Gastrocnemius medialis (tissue), 4 donors: ENCODE results near the gene NAXE.

ENCODE experiments used
- CTCF ChIP-seq, 5 experiments: fragments of 450-650 bp in 3 of 5; fragments of 200-600 bp in 2 of 5; sonication (generic) in 2 of 5; IDR thresholded peaks in 4 of 5; conservative IDR thresholded peaks in 1 of 5; 1 replicate in 4 of 5; 2 replicates in 1 of 5; pipeline ENCODE4 v1.5.1; 2016 to 2019; ENCODE audit warnings: antibody characterized with exemption in 5 of 5, mild to moderate bottlenecking in 3 of 5, moderate library complexity in 3 of 5
- POLR2A ChIP-seq, 2 donors: fragments of 450-650 bp; IDR thresholded peaks; one replicate each; pipeline ENCODE4 v1.6.1; 2017; ENCODE audit warnings: antibody characterized with exemption in 2 of 2, mild to moderate bottlenecking in 2 of 2, moderate library complexity in 2 of 2

DNA sequence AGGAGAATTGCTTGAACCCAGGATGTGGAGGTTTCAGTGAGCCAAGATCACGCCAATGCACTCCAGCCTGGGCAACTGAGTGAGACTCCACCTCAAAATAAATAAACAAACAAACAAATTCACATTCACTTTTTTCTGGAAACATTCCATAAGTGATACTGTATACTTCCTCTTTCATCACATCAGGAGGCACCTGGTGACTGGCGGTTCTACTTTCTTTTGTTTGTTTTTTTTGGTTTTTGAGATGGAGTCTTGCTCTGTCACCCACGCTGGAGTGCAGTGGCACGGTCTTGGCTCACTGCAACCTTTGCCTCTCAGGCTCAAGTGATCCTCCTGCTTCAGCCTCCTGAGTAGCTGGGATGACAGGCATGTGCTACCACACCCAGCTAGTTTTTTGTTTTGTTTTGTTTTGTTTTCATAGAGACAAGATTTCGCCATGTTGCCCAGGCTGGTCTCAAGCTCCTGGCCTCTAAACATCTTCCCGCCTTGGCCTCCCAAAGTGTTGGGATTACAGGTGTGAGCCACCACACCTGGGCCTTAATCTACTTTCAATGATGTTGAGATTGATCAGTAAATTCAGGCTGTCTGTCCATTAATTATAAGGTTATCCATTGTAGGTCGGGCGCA, 38.4 kb downstream of the NAXE start:
- TF ChIP-seq POLR2A (IDR thresholded peaks at IDR 0.05), result no peak
- TF ChIP-seq CTCF (IDR thresholded peaks at IDR 0.05 in 4 of 5, conservative IDR thresholded peaks at IDR 0.05 in 1 of 5), result no peak
